Activated CD8-positive, alpha-beta memory T cell treated with anti-CD3 and anti-CD28 coated beads for 24 hours (primary cell): ENCODE data around the gene SORCS2.

Experiments
- DNase-seq: peaks from one replicate; pipeline ENCODE4 v3.0.0-alpha.2; 2020

SORCS2 gene

GRCh38 chr4:7309636-7310390 is 117.5 kb downstream of the SORCS2 start:
- no peak for DNase-seq

GRCh38 chr4:7310451-7310850 is 118.1 kb downstream of the SORCS2 start:
- DNase-seq, result no peak

- no peak for DNase-seq
These were observed 118.9 kb downstream of the SORCS2 start for GRCh38 chr4:7311205-7311604.

- DNase-seq, result no peak
These were observed 120.4 kb downstream of the SORCS2 start for GRCh38 chr4:7312691-7313090.

- no peak for DNase-seq
These were observed 121.0 kb downstream of the SORCS2 start for GRCh38 chr4:7313347-7313811.

GRCh38 chr4:7313991-7314390 is 121.7 kb downstream of the SORCS2 start:
- DNase-seq, result no peak

- no peak for DNase-seq
These were observed 122.9 kb downstream of the SORCS2 start for GRCh38 chr4:7315286-7315685.

GRCh38 chr4:7315935-7316334 is 123.6 kb downstream of the SORCS2 start:
- no peak for DNase-seq

- DNase-seq, result no peak
These were observed 126.7 kb downstream of the SORCS2 start for GRCh38 chr4:7319024-7319423.

- no peak for DNase-seq
These were observed 128.0 kb downstream of the SORCS2 start for GRCh38 chr4:7320206-7320797.

GRCh38 chr4:7322166-7322991 is 130.0 kb downstream of the SORCS2 start:
- no peak for DNase-seq

- no peak for DNase-seq
These were observed 131.1 kb downstream of the SORCS2 start for GRCh38 chr4:7323461-7323871.

- no peak for DNase-seq
These were observed 131.7 kb downstream of the SORCS2 start for GRCh38 chr4:7323872-7324650.

GRCh38 chr4:7324651-7325121 is 132.3 kb downstream of the SORCS2 start:
- no peak for DNase-seq

GRCh38 chr4:7325541-7325940 is 133.2 kb downstream of the SORCS2 start:
- no peak for DNase-seq

GRCh38 chr4:7326306-7326692 is 134.0 kb downstream of the SORCS2 start:
- no peak for DNase-seq

- DNase-seq, result no peak
These were observed 134.5 kb downstream of the SORCS2 start for GRCh38 chr4:7326693-7327340.

GRCh38 chr4:7327341-7327885 is 135.1 kb downstream of the SORCS2 start:
- DNase-seq, result no peak

- no peak for DNase-seq
These were observed 136.0 kb downstream of the SORCS2 start for GRCh38 chr4:7328162-7328912.

GRCh38 chr4:7328913-7329638 is 136.7 kb downstream of the SORCS2 start:
- DNase-seq, result no peak
